DMS 273 (cell line): ENCODE measurements around the gene STXBP5L.
"Not testable (repeated sequence)": the region's sequence is repeated elsewhere in the genome, so short reads cannot be mapped to it uniquely, and the experiment has no call there.

Source experiments
- DNase-seq: peaks from one replicate; lab custom pipeline; 2025; ENCODE audit not compliant: unreplicated experiment; lab: John Stamatoyannopoulos, UW

STXBP5L gene

DNA sequence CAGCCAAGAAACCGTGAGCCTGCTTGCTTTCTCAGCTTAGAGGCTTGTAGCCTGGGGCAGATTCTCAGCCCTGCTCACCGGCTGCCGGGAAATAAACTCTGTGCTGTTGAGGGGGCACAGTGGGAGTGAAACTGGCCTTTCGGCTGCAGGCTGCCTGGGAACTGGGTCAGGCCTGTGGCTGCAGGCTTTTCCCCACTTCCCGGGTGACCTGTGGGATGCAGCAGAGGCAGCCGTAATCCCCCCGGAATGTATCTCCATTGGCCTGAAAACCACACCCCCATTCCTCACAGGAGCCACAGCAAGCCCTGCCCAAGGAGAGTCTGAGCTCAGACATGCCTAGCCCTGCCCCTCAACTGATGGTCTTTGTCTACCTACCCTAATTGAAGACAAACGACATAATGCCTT, 110.9 kb downstream of the STXBP5L start:
- no peak for DNase-seq

DNA sequence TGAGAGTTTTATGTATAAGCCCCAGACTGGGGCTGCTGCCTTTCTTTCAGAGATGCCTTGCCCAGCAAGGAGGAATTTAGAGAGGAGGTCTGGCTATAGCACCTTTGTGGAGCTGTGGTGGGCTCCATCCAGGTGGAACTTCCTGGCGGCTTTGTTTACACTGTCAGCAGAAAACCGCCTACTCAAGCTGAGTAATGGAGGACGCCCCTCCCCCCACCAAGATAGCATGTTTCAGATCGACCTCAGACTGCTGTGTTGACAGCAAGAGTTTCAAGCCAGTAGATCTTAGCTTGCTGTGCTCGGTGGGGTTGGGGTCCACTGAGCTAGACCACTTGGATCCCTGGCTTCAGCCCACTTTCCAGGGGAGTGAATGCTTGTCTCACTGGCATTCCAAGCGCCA, 155.6 kb downstream of the STXBP5L start:
- no peak for DNase-seq

DNA sequence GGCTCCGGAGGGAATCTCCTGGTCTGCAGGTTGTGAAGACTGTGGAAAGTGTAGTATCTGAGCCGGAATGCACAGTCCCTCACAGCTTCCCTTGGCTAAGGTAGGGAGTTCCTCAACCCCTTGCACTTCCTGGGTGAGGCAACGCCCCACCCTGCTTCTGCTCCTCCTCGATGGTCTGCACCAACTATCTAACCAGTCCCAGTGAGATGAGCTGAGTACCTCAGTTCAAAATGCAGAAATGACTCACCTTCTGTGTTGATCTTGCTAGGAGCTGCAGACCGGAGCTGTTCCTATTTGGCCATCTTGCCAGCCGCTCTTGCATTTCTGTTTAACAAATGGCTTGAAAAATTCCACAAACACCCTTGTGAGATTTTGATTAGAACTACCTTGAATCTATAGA, 156.1 kb downstream of the STXBP5L start:
- no peak for DNase-seq

DNA sequence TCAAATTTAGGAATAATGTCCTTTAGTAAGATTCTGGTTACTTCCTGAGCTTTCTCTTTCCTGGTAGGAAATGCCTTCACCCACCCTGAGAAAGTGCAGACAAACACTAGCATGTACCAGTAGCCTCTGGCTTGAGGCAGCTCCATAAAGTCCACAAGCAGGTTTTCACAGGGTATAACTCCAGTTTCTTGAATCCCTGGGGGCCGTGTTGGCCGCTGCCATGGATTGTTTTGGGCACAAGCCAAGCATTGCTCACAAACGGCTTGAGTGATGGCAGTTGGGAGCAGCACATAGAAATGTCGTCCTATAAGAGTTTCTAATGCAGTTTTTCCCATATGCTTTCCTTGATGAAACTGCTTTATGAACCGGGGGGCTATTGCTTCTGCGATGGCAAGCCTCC, 164.1 kb downstream of the STXBP5L start:
- peak; percentile 92 for DNase-seq

DNA sequence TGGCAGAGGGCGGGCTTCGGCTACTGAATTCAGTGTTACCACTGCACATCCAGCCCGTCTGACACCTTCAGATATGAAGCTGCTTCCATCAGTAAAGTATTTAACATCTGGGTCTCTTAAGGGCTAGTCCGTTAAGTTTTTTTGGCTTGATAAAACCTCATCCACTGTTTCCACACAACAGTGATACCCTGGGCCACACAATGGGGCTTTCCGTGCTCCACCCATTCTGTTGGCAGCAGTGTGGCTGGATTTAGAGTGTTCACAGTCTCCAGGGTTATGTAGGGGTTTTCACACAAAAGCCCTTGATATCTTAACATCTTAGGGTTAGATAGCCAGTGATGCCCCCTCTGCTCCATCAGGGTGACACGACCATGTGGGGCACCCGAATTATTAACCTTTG, 165.0 kb downstream of the STXBP5L start:
- no peak for DNase-seq

GRCh38 chr3:121075191-121075590, 167.2 kb downstream of the STXBP5L start:
- no peak for DNase-seq

DNA sequence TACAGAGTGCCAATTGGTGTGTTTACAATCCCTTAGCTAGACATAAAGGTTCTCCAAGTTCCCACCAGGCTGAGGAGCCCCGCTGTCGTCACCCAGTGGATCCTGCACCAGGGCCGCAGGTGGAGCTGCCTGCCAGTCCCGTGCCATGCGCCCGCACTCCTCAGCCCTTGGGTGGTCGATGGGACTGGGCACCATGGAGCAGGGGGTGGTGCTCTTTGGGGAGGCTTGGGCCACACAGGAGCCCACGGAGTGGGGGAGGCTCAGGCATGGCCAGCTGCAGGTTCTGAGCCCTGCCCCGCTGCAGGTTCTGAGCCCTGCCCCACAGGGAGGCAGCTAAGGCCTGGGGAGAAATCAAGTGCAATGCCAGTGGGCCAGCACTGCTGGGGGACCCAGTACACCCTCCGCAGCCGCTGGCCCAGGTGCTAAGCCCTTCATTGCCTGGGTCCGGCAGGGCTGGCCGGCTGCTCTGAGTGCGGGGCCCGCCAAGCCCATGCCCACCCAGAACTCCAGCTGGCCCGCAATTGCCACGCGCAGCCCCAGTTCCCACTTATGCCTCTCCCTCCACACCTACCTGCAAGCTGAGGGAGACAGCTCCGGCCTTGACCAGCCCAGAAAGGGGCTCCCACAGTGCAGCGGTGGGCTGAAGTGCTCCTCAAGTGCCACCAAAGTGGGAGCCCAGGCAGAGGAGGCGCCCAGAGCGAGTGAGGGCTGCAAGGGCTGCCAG, 170.5 kb downstream of the STXBP5L start:
- DNase-seq = not testable (repeated sequence)

- no peak for DNase-seq
Measured at GRCh38 chr3:121096953-121097352, 188.9 kb downstream of the STXBP5L start.

- DNase-seq = not testable (repeated sequence)
Measured at GRCh38 chr3:121111086-121111485, 203.1 kb downstream of the STXBP5L start.

GRCh38 chr3:121111914-121112612, 204.1 kb downstream of the STXBP5L start:
- peak; percentile 40 for DNase-seq

GRCh38 chr3:121126033-121126706, 218.2 kb downstream of the STXBP5L start:
- DNase-seq = peak; percentile 71

- DNase-seq = no peak
Measured at GRCh38 chr3:121126707-121127035, 218.7 kb downstream of the STXBP5L start.

GRCh38 chr3:121152573-121152972, 244.6 kb downstream of the STXBP5L start:
- DNase-seq = peak; percentile 50

DNA sequence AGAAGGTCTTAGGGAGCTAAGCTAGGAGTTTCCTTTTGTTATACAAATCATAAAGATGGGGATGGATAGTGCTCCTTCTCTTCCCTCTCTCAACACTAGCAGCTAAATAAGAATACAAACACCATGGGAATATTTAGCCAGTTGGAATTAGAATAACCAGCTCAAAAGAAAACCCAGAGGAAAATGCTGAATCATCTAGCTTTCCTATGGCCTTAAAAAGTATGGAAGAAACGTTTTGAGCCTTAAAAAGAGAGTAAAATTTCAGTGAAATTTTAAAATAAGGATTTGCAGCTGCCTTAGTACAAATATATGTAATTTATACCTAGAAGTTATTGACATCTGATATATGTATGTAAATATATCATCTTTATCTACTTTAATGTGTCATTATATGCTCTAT, 245.8 kb downstream of the STXBP5L start:
- DNase-seq = no peak

GRCh38 chr3:121155028-121155427, 247.0 kb downstream of the STXBP5L start:
- DNase-seq = no peak

DNA sequence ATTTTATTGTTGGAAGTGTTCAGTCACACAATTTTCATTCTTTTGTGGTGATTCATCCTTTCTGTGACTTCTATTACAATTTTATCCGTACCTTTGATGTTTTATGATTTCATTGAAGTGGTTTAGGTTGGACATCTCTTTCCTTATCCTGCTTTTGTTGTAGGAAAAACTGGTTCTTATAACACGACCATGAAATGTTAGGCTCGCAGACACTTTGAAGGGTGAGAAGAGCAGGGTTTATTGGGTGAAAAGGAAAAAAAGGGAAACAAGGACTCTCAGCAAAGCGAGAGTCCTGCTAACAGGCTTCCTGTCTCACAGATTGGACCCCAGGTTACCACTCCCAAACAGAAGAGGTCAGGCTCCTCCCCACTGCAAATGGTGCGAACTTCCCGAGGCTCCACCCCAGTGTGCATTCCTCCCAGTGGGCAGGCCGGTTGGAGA, 257.4 kb downstream of the STXBP5L start:
- no peak for DNase-seq

DNA sequence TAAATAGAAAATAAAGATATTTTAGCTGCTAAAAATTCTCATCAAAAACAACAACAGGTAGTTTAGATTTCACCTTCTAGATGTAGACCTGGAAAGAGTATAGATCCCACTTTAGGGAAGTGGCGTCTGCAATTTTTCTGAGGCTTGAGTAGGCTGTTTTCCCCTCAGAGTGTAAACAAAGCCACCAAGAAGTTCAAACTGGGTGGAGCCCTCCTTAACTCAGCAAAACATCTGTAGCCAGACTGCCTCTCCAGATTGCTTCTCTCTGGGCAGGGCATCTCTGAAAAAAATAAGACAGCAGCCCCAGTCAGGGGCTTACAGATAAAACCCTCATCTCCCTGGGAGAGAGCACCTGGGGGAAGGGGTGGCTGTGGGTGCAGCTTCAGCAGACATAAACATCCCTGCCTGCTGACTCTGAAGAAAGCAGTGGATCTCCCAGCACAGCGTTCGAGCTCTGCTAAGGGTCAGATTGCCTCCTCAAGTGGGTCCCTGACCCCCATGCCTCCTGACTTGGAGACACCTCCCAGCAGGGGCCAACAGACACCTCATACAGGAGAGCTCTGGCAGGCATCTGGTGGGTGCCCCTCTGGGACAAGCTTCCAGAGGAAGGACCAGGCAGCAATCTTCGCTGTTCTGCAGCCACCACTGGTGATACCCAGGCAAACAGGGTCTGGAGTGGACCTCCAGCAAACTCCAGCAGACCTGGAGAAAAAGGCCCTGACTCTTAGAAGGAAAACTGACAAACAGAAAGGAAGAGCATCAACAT, 259.6 kb downstream of the STXBP5L start:
- DNase-seq = no peak

DNA sequence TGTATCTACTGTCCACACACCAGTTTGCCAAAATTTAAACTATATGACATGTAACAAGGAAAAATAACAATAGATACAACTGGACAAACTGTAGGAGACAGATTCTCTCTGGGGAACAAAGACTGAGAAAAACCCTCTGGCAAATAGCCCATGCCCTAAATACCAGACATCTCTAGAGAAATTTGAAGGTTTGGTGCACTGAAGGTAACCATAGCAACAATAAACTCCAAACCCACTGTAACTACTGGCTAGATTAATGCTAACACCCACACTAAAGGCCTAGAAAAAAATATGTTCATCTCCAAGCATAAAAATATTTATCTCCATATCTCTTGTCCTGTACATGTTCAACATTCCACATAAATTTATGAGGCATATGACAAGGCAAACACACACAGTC, 267.1 kb downstream of the STXBP5L start:
- no peak for DNase-seq

- not testable (repeated sequence) for DNase-seq
Measured at GRCh38 chr3:121190626-121191025, 282.6 kb downstream of the STXBP5L start.

DNA sequence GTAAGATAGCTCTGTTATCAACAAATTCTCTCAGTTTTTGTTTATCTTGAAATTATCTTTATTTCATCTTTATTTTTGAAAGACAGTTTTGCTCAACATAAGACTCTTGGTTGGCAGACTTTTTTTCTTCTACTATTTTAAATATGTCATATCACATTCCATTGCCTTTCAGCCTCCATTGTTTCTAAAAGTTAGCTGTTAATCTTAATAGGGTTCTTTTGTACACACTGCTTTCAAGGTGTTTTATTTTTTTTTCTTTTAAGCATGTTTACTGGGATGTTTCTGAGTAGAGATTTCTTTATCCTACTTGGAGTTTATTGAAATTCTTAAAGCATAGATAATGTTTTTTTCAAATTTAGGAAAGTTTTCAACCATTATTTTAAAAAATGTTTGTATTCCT, 294.6 kb downstream of the STXBP5L start:
- DNase-seq = no peak

GRCh38 chr3:121223116-121223515, 315.1 kb downstream of the STXBP5L start:
- no peak for DNase-seq
